GM18505 (cell line): ENCODE results near the gene RPS6KA2.
A peak's percentile ranks its signal among the peaks of the same experiment; 100 is the strongest.
"Not testable (repeated sequence)": the region's sequence is repeated elsewhere in the genome, so short reads cannot be mapped to it uniquely, and the experiment has no call there.

Source experiments
- ATAC-seq: cut with Tn5 transposase; IDR thresholded peaks from one replicate; pipeline ENCODE4 v1.9.1; 2021; ENCODE audit not compliant: unreplicated experiment
- POLR2A ChIP-seq: IDR thresholded peaks from 4 replicates; pipeline ENCODE4 v1.6.1; 2011; ENCODE audit warnings: borderline replicate concordance; ENCODE audit not compliant: insufficient read depth, insufficient read length; ENCODE audit errors: extremely low read depth

Gene RPS6KA2

GRCh38 chr6:166586424-166587156 is 40.5 kb downstream of the RPS6KA2 start, which contains the start of gene RAMACL:
Gene RAMACL (minus strand): TSS chr6:166586678. CDS start chr6:166586477, 201 bp downstream.
- no peak for TF ChIP-seq POLR2A
- ATAC-seq, result peak; percentile 45

- TF ChIP-seq POLR2A, result no peak
- no peak for ATAC-seq
These were observed 42.1 kb downstream of the RPS6KA2 start for GRCh38 chr6:166584853-166585429.

GRCh38 chr6:166584155-166584554 is 42.9 kb downstream of the RPS6KA2 start:
- ATAC-seq, result no peak
- no peak for TF ChIP-seq POLR2A

GRCh38 chr6:166583230-166583965 is 43.7 kb downstream of the RPS6KA2 start:
- ATAC-seq, result no peak
- TF ChIP-seq POLR2A, result no peak

- no peak for ATAC-seq
- no peak for TF ChIP-seq POLR2A
These were observed 44.8 kb downstream of the RPS6KA2 start for GRCh38 chr6:166582258-166582657.

GRCh38 chr6:166581801-166582200 is 45.2 kb downstream of the RPS6KA2 start:
- ATAC-seq, result not testable (repeated sequence)

- ATAC-seq, result no peak
- TF ChIP-seq POLR2A, result no peak
These were observed 46.0 kb downstream of the RPS6KA2 start for GRCh38 chr6:166581091-166581511.

GRCh38 chr6:166580076-166581050 is 46.7 kb downstream of the RPS6KA2 start:
- TF ChIP-seq POLR2A, result no peak
- ATAC-seq, result no peak

- no peak for TF ChIP-seq POLR2A
- ATAC-seq, result no peak
These were observed 47.7 kb downstream of the RPS6KA2 start for GRCh38 chr6:166579237-166579850.

GRCh38 chr6:166578536-166579236 is 48.4 kb downstream of the RPS6KA2 start:
- TF ChIP-seq POLR2A, result no peak
- no peak for ATAC-seq

GRCh38 chr6:166575205-166575604 is 51.8 kb downstream of the RPS6KA2 start:
- TF ChIP-seq POLR2A, result no peak
- ATAC-seq, result no peak

GRCh38 chr6:166573511-166574216 is 53.4 kb downstream of the RPS6KA2 start:
- no peak for TF ChIP-seq POLR2A
- no peak for ATAC-seq
